Panc1 (cell line): Measurements from ENCODE around the gene EPHA7. TPM values are rescaled to one million over a fixed set of nuclear protein-coding genes. Genes with fewer than 3 reads are reported as not detected.

Experiments used
- ATAC-seq: fragments of 200-7000 bp; cut with Tn5 transposase; 2 replicates; pipeline ENCODE4 v1.9.1; 2020; ENCODE audit warnings: mild to moderate bottlenecking, moderate library complexity
- BruUV-seq: library from RNA; stranded (reverse); fragments of 400-500 nt; replicated peaks from 2 replicates; lab custom pipeline; 2021; lab: Mats Ljungman, UMichigan
- CTCF ChIA-PET: fragments of 300-600 bp; sonication (Branson Sonifier 250); formaldehyde crosslinking; loops from one replicate; lab custom pipeline; 2022; ENCODE audit warnings: antibody characterized with exemption; lab: Charles Lee
- POLR2A ChIA-PET: fragments of 300-600 bp; sonication (Branson Sonifier 250); formaldehyde crosslinking; loops from one replicate; lab custom pipeline; 2022; ENCODE audit warnings: antibody characterized with exemption; lab: Charles Lee
- DNase-seq: peaks from one replicate; pipeline ENCODE4 v3.0.0-alpha.2; 2010; ENCODE audit warnings: low read depth, low spot score
- H3K27ac ChIP-seq: 2 replicates; pipeline ENCODE4 v1.5.1; 2011; ENCODE audit warnings: mild to moderate bottlenecking, low read length, inconsistent platforms
- H3K27me3 ChIP-seq: fragments of 200-500 bp; sonication (Bioruptor generic); 2 replicates; pipeline ENCODE4 v1.6.0; 2014; ENCODE audit warnings: low read length, inconsistent platforms; ENCODE audit not compliant: control insufficient read depth, insufficient read depth
- H3K36me3 ChIP-seq: fragments of 200-500 bp; sonication (Bioruptor generic); 2 replicates; pipeline ENCODE4 v1.5.1; 2014; ENCODE audit warnings: inconsistent platforms, mild to moderate bottlenecking, low read length, moderate library complexity; ENCODE audit not compliant: control insufficient read depth, insufficient read depth
- H3K4me1 ChIP-seq: 2 replicates; pipeline ENCODE4 v1.5.1; 2011; ENCODE audit warnings: inconsistent platforms, mild to moderate bottlenecking, low read length, moderate library complexity; ENCODE audit not compliant: control insufficient read depth, insufficient read depth
- H3K4me3 ChIP-seq, 2 experiments: 2 replicates each; pipeline ENCODE4 v1.5.1; 2011 to 2012; ENCODE audit warnings: low read depth in 2 of 2, low read length in 2 of 2, mild to moderate bottlenecking in 2 of 2, inconsistent platforms in 1 of 2, moderate library complexity in 1 of 2
- H3K9me3 ChIP-seq: fragments of 200-500 bp; sonication (Bioruptor generic); 2 replicates; pipeline ENCODE4 v1.5.1; 2014; ENCODE audit warnings: low read depth, mild to moderate bottlenecking, inconsistent platforms, low read length, moderate library complexity; ENCODE audit not compliant: control insufficient read depth, insufficient read depth
- POLR2AphosphoS5 ChIP-seq: IDR thresholded peaks from 2 replicates; pipeline ENCODE4 v1.6.1; 2012; ENCODE audit warnings: mild to moderate bottlenecking, low read depth, low read length, moderate library complexity
- SIN3A ChIP-seq: IDR thresholded peaks from 2 replicates; pipeline ENCODE4 v1.6.1; 2012; ENCODE audit warnings: low read depth, mild to moderate bottlenecking, low read length, moderate library complexity, borderline replicate concordance; ENCODE audit not compliant: insufficient read depth
- TCF7L2 ChIP-seq: IDR thresholded peaks from 2 replicates; pipeline ENCODE4 v1.6.1; 2011; ENCODE audit warnings: mild to moderate bottlenecking, low read depth, low read length, inconsistent platforms
- in situ Hi-C: cut with HindIII; loops from 2 replicates; pipeline ENCODE4 v1.10.0; 2016; ENCODE audit warnings: low sequenced_read_pairs, low pct_unique_long_range_greater_than_20kb
- intact Hi-C: fragments of 100-400 bp; cut with micrococcal nuclease; formaldehyde crosslinking; loops from one replicate; pipeline ENCODE4 v1.10.0; 2022; ENCODE audit not compliant: unreplicated experiment
- total RNA-seq: library from RNA; stranded (reverse); gene quantifications from one replicate; pipeline ENCODE4 v1.2.1, GENCODE V29; 2021; ENCODE audit not compliant: unreplicated experiment
- TF ChIP-seq, protein P1 (sequence below): fragments of 450-650 bp; IDR thresholded peaks from 2 replicates; pipeline ENCODE4 v1.5.1; 2017; ENCODE audit warnings: mild to moderate bottlenecking
- TF ChIP-seq, protein P2 (sequence below), 2 experiments: IDR thresholded peaks; 2 replicates each; pipeline ENCODE4 v1.6.1; 2011 to 2012; ENCODE audit warnings: low read depth in 2 of 2, control low read depth in 1 of 2, low read length in 1 of 2, mild to moderate bottlenecking in 1 of 2, moderate library complexity in 1 of 2; ENCODE audit not compliant: insufficient read depth in 1 of 2

The EPHA7 gene
- total RNA-seq, 1 experiment from 2014 or later, result 8.6 TPM

DNA sequence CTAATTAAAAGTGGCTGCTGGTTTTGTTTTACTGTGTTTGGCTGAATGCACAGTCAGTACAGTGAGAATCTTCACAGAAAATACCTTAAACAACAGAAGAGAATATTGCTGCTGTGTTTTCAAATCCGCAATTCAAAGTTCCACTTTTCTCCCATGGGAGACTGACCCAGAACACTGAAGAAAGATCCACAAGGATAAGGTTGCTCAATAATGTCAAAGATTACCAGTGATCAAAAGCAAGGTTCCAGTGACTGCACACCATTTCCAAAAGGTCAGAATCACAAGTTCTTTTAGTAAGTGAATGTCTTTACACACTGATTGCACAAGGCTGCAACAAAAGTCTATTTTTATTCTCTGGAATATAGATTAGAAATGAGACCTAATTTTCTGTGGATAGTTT, 82.3 kb downstream of the EPHA7 start:
- TF ChIP-seq POLR2AphosphoS5, result no peak
- no peak for TF ChIP-seq TCF7L2
- TF ChIP-seq, protein P1, sequence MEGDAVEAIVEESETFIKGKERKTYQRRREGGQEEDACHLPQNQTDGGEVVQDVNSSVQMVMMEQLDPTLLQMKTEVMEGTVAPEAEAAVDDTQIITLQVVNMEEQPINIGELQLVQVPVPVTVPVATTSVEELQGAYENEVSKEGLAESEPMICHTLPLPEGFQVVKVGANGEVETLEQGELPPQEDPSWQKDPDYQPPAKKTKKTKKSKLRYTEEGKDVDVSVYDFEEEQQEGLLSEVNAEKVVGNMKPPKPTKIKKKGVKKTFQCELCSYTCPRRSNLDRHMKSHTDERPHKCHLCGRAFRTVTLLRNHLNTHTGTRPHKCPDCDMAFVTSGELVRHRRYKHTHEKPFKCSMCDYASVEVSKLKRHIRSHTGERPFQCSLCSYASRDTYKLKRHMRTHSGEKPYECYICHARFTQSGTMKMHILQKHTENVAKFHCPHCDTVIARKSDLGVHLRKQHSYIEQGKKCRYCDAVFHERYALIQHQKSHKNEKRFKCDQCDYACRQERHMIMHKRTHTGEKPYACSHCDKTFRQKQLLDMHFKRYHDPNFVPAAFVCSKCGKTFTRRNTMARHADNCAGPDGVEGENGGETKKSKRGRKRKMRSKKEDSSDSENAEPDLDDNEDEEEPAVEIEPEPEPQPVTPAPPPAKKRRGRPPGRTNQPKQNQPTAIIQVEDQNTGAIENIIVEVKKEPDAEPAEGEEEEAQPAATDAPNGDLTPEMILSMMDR, result no peak
- TF ChIP-seq SIN3A, result no peak
- TF ChIP-seq, protein P2, sequence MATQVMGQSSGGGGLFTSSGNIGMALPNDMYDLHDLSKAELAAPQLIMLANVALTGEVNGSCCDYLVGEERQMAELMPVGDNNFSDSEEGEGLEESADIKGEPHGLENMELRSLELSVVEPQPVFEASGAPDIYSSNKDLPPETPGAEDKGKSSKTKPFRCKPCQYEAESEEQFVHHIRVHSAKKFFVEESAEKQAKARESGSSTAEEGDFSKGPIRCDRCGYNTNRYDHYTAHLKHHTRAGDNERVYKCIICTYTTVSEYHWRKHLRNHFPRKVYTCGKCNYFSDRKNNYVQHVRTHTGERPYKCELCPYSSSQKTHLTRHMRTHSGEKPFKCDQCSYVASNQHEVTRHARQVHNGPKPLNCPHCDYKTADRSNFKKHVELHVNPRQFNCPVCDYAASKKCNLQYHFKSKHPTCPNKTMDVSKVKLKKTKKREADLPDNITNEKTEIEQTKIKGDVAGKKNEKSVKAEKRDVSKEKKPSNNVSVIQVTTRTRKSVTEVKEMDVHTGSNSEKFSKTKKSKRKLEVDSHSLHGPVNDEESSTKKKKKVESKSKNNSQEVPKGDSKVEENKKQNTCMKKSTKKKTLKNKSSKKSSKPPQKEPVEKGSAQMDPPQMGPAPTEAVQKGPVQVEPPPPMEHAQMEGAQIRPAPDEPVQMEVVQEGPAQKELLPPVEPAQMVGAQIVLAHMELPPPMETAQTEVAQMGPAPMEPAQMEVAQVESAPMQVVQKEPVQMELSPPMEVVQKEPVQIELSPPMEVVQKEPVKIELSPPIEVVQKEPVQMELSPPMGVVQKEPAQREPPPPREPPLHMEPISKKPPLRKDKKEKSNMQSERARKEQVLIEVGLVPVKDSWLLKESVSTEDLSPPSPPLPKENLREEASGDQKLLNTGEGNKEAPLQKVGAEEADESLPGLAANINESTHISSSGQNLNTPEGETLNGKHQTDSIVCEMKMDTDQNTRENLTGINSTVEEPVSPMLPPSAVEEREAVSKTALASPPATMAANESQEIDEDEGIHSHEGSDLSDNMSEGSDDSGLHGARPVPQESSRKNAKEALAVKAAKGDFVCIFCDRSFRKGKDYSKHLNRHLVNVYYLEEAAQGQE (IDR thresholded peaks at IDR 0.05; ENCODE audit: insufficient read depth in 1 of 2, low read depth in 2 of 2, low read length in 1 of 2), result no peak
- POLR2A ChIA-PET, result no interaction called here
- Histone ChIP-seq H3K27me3 (no peaks in the 10 kb centered on the region), H3K4me1 (no peaks in the 10 kb centered on the region), H3K27ac (no peak overlapping the region), H3K36me3 (no peaks in the 10 kb centered on the region), H3K4me3 (no peak overlapping the region), H3K9me3 (no peaks in the 10 kb centered on the region)
- ATAC-seq (no peak), DNase-seq (no peak)
- no TSS peak for BruUV-seq
- intact Hi-C loops (no loop called here), in situ Hi-C loops (no loop called here)
- CTCF ChIA-PET, result no interaction called here

DNA sequence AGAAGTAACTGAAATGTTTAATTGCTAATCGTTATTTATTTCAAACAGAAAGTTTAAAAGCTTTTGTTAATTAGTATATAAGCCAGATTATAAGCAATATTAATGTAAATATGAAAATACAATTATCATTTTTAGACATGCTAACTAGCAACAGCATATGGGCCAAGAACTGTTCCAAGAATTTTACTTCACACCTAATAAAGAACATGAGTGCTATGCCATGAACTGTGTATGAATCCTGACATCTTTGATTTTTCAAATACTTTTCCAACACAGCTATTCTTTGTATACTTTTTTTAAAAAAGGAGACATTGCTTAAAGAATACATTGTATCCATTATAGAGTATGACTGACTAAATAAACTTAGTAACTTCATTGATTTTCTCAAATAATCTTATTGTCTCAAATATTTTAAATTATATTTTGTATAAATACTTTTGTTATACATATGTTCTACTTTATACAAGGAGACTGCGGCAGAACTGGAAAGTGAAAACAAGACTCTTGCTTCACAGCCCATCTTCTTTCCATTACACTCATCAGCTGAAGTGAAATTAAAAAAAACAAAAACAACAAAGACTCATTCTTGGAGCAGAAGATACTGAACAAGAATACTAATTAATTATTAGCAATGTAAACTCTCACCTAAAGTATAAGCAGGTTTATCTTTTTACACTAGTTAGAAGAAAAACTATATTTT, 89.9 kb downstream of the EPHA7 start:
- ChIA-PET CTCF (no interaction called here), POLR2A (no interaction called here)
- no peaks in the 10 kb centered on the region for H3K4me1 ChIP-seq
- no peak for ATAC-seq
- DNase-seq, result no peak
- in situ Hi-C loops, result no loop called here
- H3K4me3 ChIP-seq, result no peak overlapping the region
- H3K27ac ChIP-seq, result no peak overlapping the region
- intact Hi-C loops, result no loop called here
- no TSS peak for BruUV-seq
- TF ChIP-seq POLR2AphosphoS5 (no peak), TCF7L2 (no peak), SIN3A (no peak)
- TF ChIP-seq, protein P2 (IDR thresholded peaks at IDR 0.05; ENCODE audit: insufficient read depth in 1 of 2, low read depth in 2 of 2, low read length in 1 of 2), result no peak
- TF ChIP-seq, protein P1, result no peak
- no peaks in the 10 kb centered on the region for H3K27me3 ChIP-seq
- no peaks in the 10 kb centered on the region; the same call in 1 of the 2 replicates for H3K36me3 ChIP-seq
- H3K9me3 ChIP-seq, result no peaks in the 10 kb centered on the region
